Measurements from ENCODE around the gene KCNK5. TPM values are rescaled to one million over a fixed set of nuclear protein-coding genes. Genes with fewer than 3 reads are reported as not detected.

The KCNK5 gene
- total and polyA plus RNA-seq, 9 of the 15 experiments (the other 6 are each of a cell fraction or from before 2014, with no cell fraction given): 1.5 to 45.8 (median 25.8) TPM

DNA sequence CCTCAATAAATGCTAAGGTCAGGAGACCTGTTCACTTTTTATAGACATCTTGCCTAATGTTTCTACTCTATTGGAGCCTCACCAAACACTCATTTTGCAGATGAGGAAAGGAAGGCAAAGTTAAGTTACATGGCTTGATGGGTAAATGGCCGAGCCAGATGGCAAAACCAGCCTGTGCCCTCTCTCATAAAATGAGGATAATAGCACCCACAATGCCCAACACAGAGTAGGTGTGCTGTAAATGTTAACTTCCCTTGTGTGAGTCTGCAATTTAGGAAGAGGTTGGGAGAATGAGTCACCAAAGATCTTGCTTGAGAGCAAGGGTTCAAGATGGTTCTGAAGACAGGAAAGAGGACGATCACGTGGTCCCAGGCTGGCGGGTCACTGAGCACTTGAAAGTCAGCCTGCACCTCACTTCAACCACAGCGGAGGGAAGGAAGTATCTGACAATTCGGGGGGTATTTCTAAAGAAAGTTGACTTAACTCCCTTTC, 3.3 kb downstream of the KCNK5 start (continued):
- TF ChIP-seq SMARCC2 (IDR thresholded peaks at IDR 0.05; ENCODE audit: low read depth) (peak; percentile 78), ZNF311 (CRISPR knock-in tag; IDR thresholded peaks at IDR 0.05) (0 out of 2 replicates have a peak, but pooled peaks have one; percentile 41), NR2C1 (IDR thresholded peaks at IDR 0.05) (no peak), NR2C1 (tag; IDR thresholded peaks at IDR 0.05) (peak; percentile 70), WHSC1 (IDR thresholded peaks at IDR 0.05; ENCODE audit: low read length) (no peak), MTA3 (IDR thresholded peaks at IDR 0.05; ENCODE audit: borderline replicate concordance) (peak; percentile 38; the same call in 1 of the 2 replicates), DMBX1 (CRISPR knock-in tag; IDR thresholded peaks at IDR 0.05; ENCODE audit: borderline replicate concordance) (peak; percentile 86; the same call in 1 of the 2 replicates), SREBF2 (CRISPR knock-in tag; IDR thresholded peaks at IDR 0.05) (no peak), ZNF668 (CRISPR knock-in tag; IDR thresholded peaks at IDR 0.05) (no peak), TCFL5 (CRISPR knock-in tag; conservative IDR thresholded peaks at IDR 0.05) (0 out of 2 replicates have a peak, but pooled peaks have one; percentile 25)
- TF ChIP-seq, protein P1, sequence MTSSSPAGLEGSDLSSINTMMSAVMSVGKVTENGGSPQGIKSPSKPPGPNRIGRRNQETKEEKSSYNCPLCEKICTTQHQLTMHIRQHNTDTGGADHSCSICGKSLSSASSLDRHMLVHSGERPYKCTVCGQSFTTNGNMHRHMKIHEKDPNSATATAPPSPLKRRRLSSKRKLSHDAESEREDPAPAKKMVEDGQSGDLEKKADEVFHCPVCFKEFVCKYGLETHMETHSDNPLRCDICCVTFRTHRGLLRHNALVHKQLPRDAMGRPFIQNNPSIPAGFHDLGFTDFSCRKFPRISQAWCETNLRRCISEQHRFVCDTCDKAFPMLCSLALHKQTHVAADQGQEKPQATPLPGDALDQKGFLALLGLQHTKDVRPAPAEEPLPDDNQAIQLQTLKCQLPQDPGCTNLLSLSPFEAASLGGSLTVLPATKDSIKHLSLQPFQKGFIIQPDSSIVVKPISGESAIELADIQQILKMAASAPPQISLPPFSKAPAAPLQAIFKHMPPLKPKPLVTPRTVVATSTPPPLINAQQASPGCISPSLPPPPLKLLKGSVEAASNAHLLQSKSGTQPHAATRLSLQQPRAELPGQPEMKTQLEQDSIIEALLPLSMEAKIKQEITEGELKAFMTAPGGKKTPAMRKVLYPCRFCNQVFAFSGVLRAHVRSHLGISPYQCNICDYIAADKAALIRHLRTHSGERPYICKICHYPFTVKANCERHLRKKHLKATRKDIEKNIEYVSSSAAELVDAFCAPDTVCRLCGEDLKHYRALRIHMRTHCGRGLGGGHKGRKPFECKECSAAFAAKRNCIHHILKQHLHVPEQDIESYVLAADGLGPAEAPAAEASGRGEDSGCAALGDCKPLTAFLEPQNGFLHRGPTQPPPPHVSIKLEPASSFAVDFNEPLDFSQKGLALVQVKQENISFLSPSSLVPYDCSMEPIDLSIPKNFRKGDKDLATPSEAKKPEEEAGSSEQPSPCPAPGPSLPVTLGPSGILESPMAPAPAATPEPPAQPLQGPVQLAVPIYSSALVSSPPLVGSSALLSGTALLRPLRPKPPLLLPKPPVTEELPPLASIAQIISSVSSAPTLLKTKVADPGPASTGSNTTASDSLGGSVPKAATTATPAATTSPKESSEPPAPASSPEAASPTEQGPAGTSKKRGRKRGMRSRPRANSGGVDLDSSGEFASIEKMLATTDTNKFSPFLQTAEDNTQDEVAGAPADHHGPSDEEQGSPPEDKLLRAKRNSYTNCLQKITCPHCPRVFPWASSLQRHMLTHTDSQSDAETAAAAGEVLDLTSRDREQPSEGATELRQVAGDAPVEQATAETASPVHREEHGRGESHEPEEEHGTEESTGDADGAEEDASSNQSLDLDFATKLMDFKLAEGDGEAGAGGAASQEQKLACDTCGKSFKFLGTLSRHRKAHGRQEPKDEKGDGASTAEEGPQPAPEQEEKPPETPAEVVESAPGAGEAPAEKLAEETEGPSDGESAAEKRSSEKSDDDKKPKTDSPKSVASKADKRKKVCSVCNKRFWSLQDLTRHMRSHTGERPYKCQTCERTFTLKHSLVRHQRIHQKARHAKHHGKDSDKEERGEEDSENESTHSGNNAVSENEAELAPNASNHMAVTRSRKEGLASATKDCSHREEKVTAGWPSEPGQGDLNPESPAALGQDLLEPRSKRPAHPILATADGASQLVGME (CRISPR knock-in tag; IDR thresholded peaks at IDR 0.05): 0 out of 2 replicates have a peak, but pooled peaks have one; percentile 35
- TF ChIP-seq, protein P2, sequence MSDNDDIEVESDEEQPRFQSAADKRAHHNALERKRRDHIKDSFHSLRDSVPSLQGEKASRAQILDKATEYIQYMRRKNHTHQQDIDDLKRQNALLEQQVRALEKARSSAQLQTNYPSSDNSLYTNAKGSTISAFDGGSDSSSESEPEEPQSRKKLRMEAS (CRISPR knock-in tag; IDR thresholded peaks at IDR 0.05): peak; percentile 58
- TF ChIP-seq, protein P3, sequence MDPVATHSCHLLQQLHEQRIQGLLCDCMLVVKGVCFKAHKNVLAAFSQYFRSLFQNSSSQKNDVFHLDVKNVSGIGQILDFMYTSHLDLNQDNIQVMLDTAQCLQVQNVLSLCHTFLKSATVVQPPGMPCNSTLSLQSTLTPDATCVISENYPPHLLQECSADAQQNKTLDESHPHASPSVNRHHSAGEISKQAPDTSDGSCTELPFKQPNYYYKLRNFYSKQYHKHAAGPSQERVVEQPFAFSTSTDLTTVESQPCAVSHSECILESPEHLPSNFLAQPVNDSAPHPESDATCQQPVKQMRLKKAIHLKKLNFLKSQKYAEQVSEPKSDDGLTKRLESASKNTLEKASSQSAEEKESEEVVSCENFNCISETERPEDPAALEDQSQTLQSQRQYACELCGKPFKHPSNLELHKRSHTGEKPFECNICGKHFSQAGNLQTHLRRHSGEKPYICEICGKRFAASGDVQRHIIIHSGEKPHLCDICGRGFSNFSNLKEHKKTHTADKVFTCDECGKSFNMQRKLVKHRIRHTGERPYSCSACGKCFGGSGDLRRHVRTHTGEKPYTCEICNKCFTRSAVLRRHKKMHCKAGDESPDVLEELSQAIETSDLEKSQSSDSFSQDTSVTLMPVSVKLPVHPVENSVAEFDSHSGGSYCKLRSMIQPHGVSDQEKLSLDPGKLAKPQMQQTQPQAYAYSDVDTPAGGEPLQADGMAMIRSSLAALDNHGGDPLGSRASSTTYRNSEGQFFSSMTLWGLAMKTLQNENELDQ (CRISPR knock-in tag; IDR thresholded peaks at IDR 0.05; ENCODE audit: borderline replicate concordance): no peak
